ENCODE results near the gene YARS2.

GRCh38 chr12:32785557-32785956 is 29.9 kb upstream of the YARS2 start:
- no peak for TF ChIP-seq EZH2phosphoT487 (IDR thresholded peaks at IDR 0.05; ENCODE audit: borderline replicate concordance, low read length)
- TF ChIP-seq CTCF (IDR thresholded peaks at IDR 0.05; ENCODE audit: low read depth, low read length, poor library complexity, severe bottlenecking): no peak
